PC-3 (cell line): ENCODE data around the gene ADAMTS13. TPM values are rescaled to one million over a fixed set of nuclear protein-coding genes. Genes with fewer than 3 reads are reported as not detected.

ENCODE experiments used
- ATAC-seq: fragments of 200-7000 bp; cut with Tn5 transposase; 2 replicates; pipeline ENCODE4 v1.9.1; 2020; ENCODE audit warnings: mild to moderate bottlenecking, moderate library complexity
- BruUV-seq: library from RNA; stranded (reverse); fragments of 400-500 nt; replicated peaks from 2 replicates; lab custom pipeline; 2021; lab: Mats Ljungman, UMichigan
- CTCF ChIA-PET: fragments of 300-600 bp; sonication (Branson Sonifier 250); formaldehyde crosslinking; loops from one replicate; lab custom pipeline; 2022; ENCODE audit warnings: antibody characterized with exemption; lab: Charles Lee
- POLR2A ChIA-PET: fragments of 300-600 bp; sonication (Branson Sonifier 250); formaldehyde crosslinking; loops from one replicate; lab custom pipeline; 2022; ENCODE audit warnings: antibody characterized with exemption; ENCODE audit not compliant: unreplicated experiment; lab: Charles Lee
- DNase-seq: peaks from one replicate; pipeline ENCODE4 v3.0.0-alpha.2; 2015
- H2AFZ ChIP-seq: fragments of 300-600 bp; sonication (generic); 2 replicates; pipeline ENCODE4 v1.6.0; 2016; ENCODE audit warnings: antibody characterized with exemption, low read length
- H3F3A ChIP-seq: fragments of 300-600 bp; sonication (generic); one replicate; pipeline ENCODE4 v1.6.0; 2017; ENCODE audit warnings: antibody characterized with exemption, low read length, control low read depth, mild to moderate bottlenecking; ENCODE audit not compliant: unreplicated experiment
- H3K27ac ChIP-seq: fragments of 300-600 bp; sonication (generic); 2 replicates; pipeline ENCODE4 v1.5.1; 2016; ENCODE audit warnings: mild to moderate bottlenecking, low read length
- H3K27me3 ChIP-seq: fragments of 300-600 bp; sonication (generic); 2 replicates; pipeline ENCODE4 v1.6.1; 2016; ENCODE audit warnings: low read length, mixed read lengths
- H3K36me3 ChIP-seq: fragments of 300-600 bp; sonication (generic); 2 replicates; pipeline ENCODE4 v1.6.1; 2016; ENCODE audit warnings: low read depth, mixed run types, low read length, mixed read lengths
- H3K4me1 ChIP-seq: fragments of 300-600 bp; sonication (generic); 2 replicates; pipeline ENCODE4 v1.5.1; 2016; ENCODE audit warnings: low read length; ENCODE audit not compliant: insufficient read depth
- H3K4me2 ChIP-seq: fragments of 300-600 bp; sonication (generic); 2 replicates; pipeline ENCODE4 v1.6.0; 2016; ENCODE audit warnings: low read length
- H3K4me3 ChIP-seq: fragments of 300-600 bp; sonication (generic); 2 replicates; pipeline ENCODE4 v1.5.1; 2016; ENCODE audit warnings: mild to moderate bottlenecking, low read length, mixed read lengths
- H3K79me2 ChIP-seq: fragments of 300-600 bp; sonication (generic); 2 replicates; pipeline ENCODE4 v1.6.1; 2017; ENCODE audit warnings: low read length, mixed read lengths
- H3K9ac ChIP-seq: fragments of 300-600 bp; sonication (generic); 2 replicates; pipeline ENCODE4 v1.6.0; 2016; ENCODE audit warnings: mild to moderate bottlenecking, low read length
- H3K9me2 ChIP-seq: fragments of 300-600 bp; sonication (generic); replicated peaks from 2 replicates; pipeline ENCODE4 v1.6.1; 2016; ENCODE audit warnings: mixed run types, low read length, mixed read lengths
- H3K9me3 ChIP-seq: fragments of 300-600 bp; sonication (generic); 2 replicates; pipeline ENCODE4 v1.6.1; 2016; ENCODE audit warnings: low read length, mixed read lengths
- H4K20me1 ChIP-seq: fragments of 300-600 bp; sonication (generic); 2 replicates; pipeline ENCODE4 v1.6.1; 2016; ENCODE audit warnings: low read length, mixed read lengths
- CTCF ChIP-seq: fragments of 300-600 bp; sonication (generic); conservative IDR thresholded peaks from 2 replicates; pipeline ENCODE4 v1.5.1; 2017; ENCODE audit warnings: antibody characterized with exemption, low read depth, mild to moderate bottlenecking, low read length
- EZH2 ChIP-seq: fragments of 300-600 bp; sonication (generic); IDR thresholded peaks from one replicate; pipeline ENCODE4 v1.6.1; 2017; ENCODE audit warnings: antibody characterized with exemption, mild to moderate bottlenecking, low read length; ENCODE audit not compliant: unreplicated experiment
- EZH2phosphoT487 ChIP-seq: fragments of 300-600 bp; sonication (generic); IDR thresholded peaks from 2 replicates; pipeline ENCODE4 v1.6.1; 2018; ENCODE audit warnings: mild to moderate bottlenecking, antibody characterized with exemption, low read length, borderline replicate concordance
- intact Hi-C: fragments of 100-400 bp; cut with micrococcal nuclease; formaldehyde crosslinking; loops from 2 replicates; pipeline ENCODE4 v1.9.0; 2023
- total RNA-seq: library from RNA; depleted of rRNA; stranded (reverse); fragments of >200 nt; gene quantifications from 2 replicates; pipeline ENCODE4 v1.2.3, GENCODE V29; 2014

The ADAMTS13 gene
- total RNA-seq, 1 experiment from 2014 or later, result 0.95 TPM

- no peak overlapping the region for H3K4me3 ChIP-seq
- POLR2A ChIA-PET, result no interaction called here
- no peak overlapping the region for H3K27ac ChIP-seq
- no peak overlapping the region for H3K4me2 ChIP-seq
- no peaks in the 10 kb centered on the region for H3K36me3 ChIP-seq
- H3K9ac ChIP-seq, result no peak overlapping the region
- no peak for DNase-seq
- BruUV-seq, result no TSS peak
- no peaks in the 10 kb centered on the region for H3F3A ChIP-seq
- no peaks in the 10 kb centered on the region for H3K9me3 ChIP-seq
- no peaks in the 10 kb centered on the region for H4K20me1 ChIP-seq
- ATAC-seq, result no peak
- CTCF ChIA-PET, result no interaction called here
- no peaks in the 10 kb centered on the region for H3K9me2 ChIP-seq
- no peak for TF ChIP-seq CTCF
- TF ChIP-seq EZH2phosphoT487, result no peak
- H3K79me2 ChIP-seq, result no peaks in the 10 kb centered on the region
- intact Hi-C loops, result no loop called here
- H3K4me1 ChIP-seq, result no peaks in the 10 kb centered on the region
- no peaks in the 10 kb centered on the region for H3K27me3 ChIP-seq
- H2AFZ ChIP-seq, result no peak overlapping the region
Measured at GRCh38 chr9:133397370-133397769, 24.8 kb upstream of the ADAMTS13 start.

GRCh38 chr9:133397895-133398294, 24.3 kb upstream of the ADAMTS13 start:
- POLR2A ChIA-PET, result no interaction called here
- no peak overlapping the region for H3K27ac ChIP-seq
- no peaks in the 10 kb centered on the region for H3F3A ChIP-seq
- no peaks in the 10 kb centered on the region for H4K20me1 ChIP-seq
- H3K4me2 ChIP-seq, result no peak overlapping the region
- CTCF ChIA-PET, result no interaction called here
- BruUV-seq, result no TSS peak
- no peak overlapping the region for H2AFZ ChIP-seq
- H3K36me3 ChIP-seq, result no peaks in the 10 kb centered on the region
- intact Hi-C loops, result no loop called here
- TF ChIP-seq EZH2 (no peak), CTCF (no peak), EZH2phosphoT487 (no peak)
- no peak overlapping the region for H3K4me3 ChIP-seq
- DNase-seq (no peak), ATAC-seq (no peak)
- no peak overlapping the region for H3K9ac ChIP-seq
- no peaks in the 10 kb centered on the region for H3K4me1 ChIP-seq
- no peaks in the 10 kb centered on the region for H3K9me2 ChIP-seq
- H3K9me3 ChIP-seq, result no peaks in the 10 kb centered on the region
- no peaks in the 10 kb centered on the region for H3K27me3 ChIP-seq
- H3K79me2 ChIP-seq, result no peaks in the 10 kb centered on the region

GRCh38 chr9:133400292-133400691, 21.9 kb upstream of the ADAMTS13 start:
- Histone ChIP-seq H2AFZ (no peak overlapping the region), H4K20me1 (no peaks in the 10 kb centered on the region), H3K4me1 (no peaks in the 10 kb centered on the region), H3K9ac (no peak overlapping the region), H3K4me3 (no peak overlapping the region), H3K9me3 (no peaks in the 10 kb centered on the region), H3K79me2 (no peaks in the 10 kb centered on the region), H3K27ac (no peak overlapping the region), H3F3A (no peaks in the 10 kb centered on the region), H3K9me2 (no peaks in the 10 kb centered on the region), H3K27me3 (no peaks in the 10 kb centered on the region), H3K4me2 (no peak overlapping the region), H3K36me3 (peaks cover 5% of the 10 kb centered on the region; the same call in 1 of the 2 replicates)
- TF ChIP-seq EZH2phosphoT487 (no peak), EZH2 (no peak), CTCF (no peak)
- CTCF ChIA-PET, result no interaction called here
- no peak for ATAC-seq
- no TSS peak for BruUV-seq
- intact Hi-C loops, result no loop called here
- no peak for DNase-seq
- POLR2A ChIA-PET, result no interaction called here
